ENCODE results near the gene CTBP2. TPM values are rescaled to one million over a fixed set of nuclear protein-coding genes. Genes with fewer than 3 reads are reported as not detected.

Gene CTBP2
- total RNA-seq, 1 experiment from 2014 or later, result 97.2 TPM

GRCh38 chr10:125086691-125087090 lies 73.7 kb downstream of the CTBP2 start:
- TF ChIP-seq CTCF (IDR thresholded peaks at IDR 0.05; ENCODE audit: insufficient read depth in 1 of 2, low read depth in 1 of 2, low read length in 1 of 2, severe bottlenecking in 1 of 2, unreplicated experiment in 1 of 2), result no peak
- CTCF ChIA-PET, result no interaction called here
- H3K27ac Mint-ChIP-seq (ENCODE audit: unreplicated experiment), result no peak overlapping the region

DNA sequence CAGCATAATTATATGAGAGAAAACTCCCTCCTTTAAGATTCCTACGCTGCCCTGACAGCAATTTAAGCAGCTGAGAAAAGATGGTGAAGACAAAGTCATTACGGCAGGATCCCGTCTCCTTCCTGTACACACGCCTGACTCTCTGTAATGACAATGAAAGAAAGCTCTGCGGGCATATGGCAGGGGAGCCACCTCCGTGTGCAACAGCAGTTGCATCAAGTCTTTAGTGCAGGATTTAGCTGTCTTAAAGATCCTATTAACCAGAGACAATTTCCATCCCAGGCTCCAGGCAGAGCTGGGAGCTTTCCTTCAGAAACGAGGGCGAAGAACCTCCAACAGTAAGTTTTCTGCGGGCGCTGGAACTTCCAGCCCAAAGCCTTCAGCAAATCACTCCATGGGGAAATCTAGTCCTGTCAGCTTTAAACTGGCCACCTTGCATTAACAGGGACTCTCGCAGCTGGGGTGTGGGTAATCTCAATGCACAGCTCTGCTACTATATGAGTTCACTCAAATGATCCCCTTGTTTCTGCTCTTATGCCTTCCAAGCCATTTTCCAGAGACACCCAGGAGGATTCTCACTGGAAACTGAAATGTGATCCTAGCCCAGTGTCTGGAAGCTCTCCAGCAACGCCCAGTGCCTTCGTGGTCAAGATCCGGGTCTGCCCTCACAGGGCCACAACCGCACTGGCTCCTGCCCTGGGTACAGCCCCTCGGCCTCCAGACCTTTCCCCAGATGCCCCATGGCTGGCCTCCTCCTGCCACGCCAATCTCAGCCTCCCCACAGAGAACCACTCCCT lies 74.9 kb downstream of the CTBP2 start:
- DNase-seq, result no peak
- H3K36me3 Mint-ChIP-seq (ENCODE audit: insufficient read depth, unreplicated experiment), result peaks cover 76% of the 10 kb centered on the region
- H3K27me3 ChIP-seq (replicated peaks; ENCODE audit: control insufficient read depth, insufficient read depth, low read length), result no peaks in the 10 kb centered on the region
- ChIA-PET POLR2A (no interaction called here), CTCF (no interaction called here)
- no peak overlapping the region for H3K4me3 Mint-ChIP-seq (ENCODE audit: unreplicated experiment)
- no peak overlapping the region for H3K4me3 ChIP-seq (ENCODE audit: low read depth, low read length)
- intact Hi-C loops (cut with micrococcal nuclease; ENCODE audit: unreplicated experiment), result no loop called here
- no peaks in the 10 kb centered on the region for H3K4me1 Mint-ChIP-seq (ENCODE audit: low read depth, unreplicated experiment)
- H3K36me3 ChIP-seq (ENCODE audit: control insufficient read depth, insufficient read depth, low read length), result no peaks in the 10 kb centered on the region; the same call in 1 of the 2 replicates
- H3K9me3 ChIP-seq, result no peaks in the 10 kb centered on the region
- no peaks in the 10 kb centered on the region for H3K27me3 Mint-ChIP-seq (ENCODE audit: insufficient read depth, unreplicated experiment)
- no peaks in the 10 kb centered on the region for H3K4me1 ChIP-seq
- BruUV-seq (replicated peaks), result no TSS peak
- no peaks in the 10 kb centered on the region for H3K9me3 Mint-ChIP-seq (ENCODE audit: unreplicated experiment)
- H3K27ac Mint-ChIP-seq (ENCODE audit: unreplicated experiment), result peak overlapping the region; percentile 20
- TF ChIP-seq CTCF (IDR thresholded peaks at IDR 0.05; ENCODE audit: insufficient read depth in 1 of 2, low read depth in 1 of 2, low read length in 1 of 2, severe bottlenecking in 1 of 2, unreplicated experiment in 1 of 2), result no peak

More at GRCh38 chr10:125086691-125087090, 73.7 kb downstream of the CTBP2 start:
- no TSS peak for BruUV-seq (replicated peaks)
- H3K36me3 ChIP-seq (ENCODE audit: control insufficient read depth, insufficient read depth, low read length), result no peaks in the 10 kb centered on the region; the same call in 1 of the 2 replicates
- DNase-seq, result no peak
- no peak overlapping the region for H3K4me3 ChIP-seq (ENCODE audit: low read depth, low read length)
- intact Hi-C loops (cut with micrococcal nuclease; ENCODE audit: unreplicated experiment), result no loop called here
- H3K4me3 Mint-ChIP-seq (ENCODE audit: unreplicated experiment), result no peak overlapping the region
- H3K27me3 Mint-ChIP-seq (ENCODE audit: insufficient read depth, unreplicated experiment), result no peaks in the 10 kb centered on the region
- no peaks in the 10 kb centered on the region for H3K27me3 ChIP-seq (replicated peaks; ENCODE audit: control insufficient read depth, insufficient read depth, low read length)
- no peaks in the 10 kb centered on the region for H3K4me1 ChIP-seq
- POLR2A ChIA-PET, result no interaction called here
- peaks cover 65% of the 10 kb centered on the region for H3K36me3 Mint-ChIP-seq (ENCODE audit: insufficient read depth, unreplicated experiment)
- H3K4me1 Mint-ChIP-seq (ENCODE audit: low read depth, unreplicated experiment), result no peaks in the 10 kb centered on the region
- no peaks in the 10 kb centered on the region for H3K9me3 ChIP-seq
- H3K9me3 Mint-ChIP-seq (ENCODE audit: unreplicated experiment), result no peaks in the 10 kb centered on the region

- ChIA-PET CTCF (no interaction called here), POLR2A (no interaction called here)
- Mint-ChIP-seq H3K27me3 (ENCODE audit: insufficient read depth, unreplicated experiment) (no peaks in the 10 kb centered on the region), H3K27ac (ENCODE audit: unreplicated experiment) (no peak overlapping the region), H3K9me3 (ENCODE audit: unreplicated experiment) (no peaks in the 10 kb centered on the region), H3K4me1 (ENCODE audit: low read depth, unreplicated experiment) (no peaks in the 10 kb centered on the region), H3K36me3 (ENCODE audit: insufficient read depth, unreplicated experiment) (peaks cover 79% of the 10 kb centered on the region), H3K4me3 (ENCODE audit: unreplicated experiment) (no peak overlapping the region)
- Histone ChIP-seq H3K4me1 (no peaks in the 10 kb centered on the region), H3K27me3 (replicated peaks; ENCODE audit: control insufficient read depth, insufficient read depth, low read length) (no peaks in the 10 kb centered on the region), H3K36me3 (ENCODE audit: control insufficient read depth, insufficient read depth, low read length) (no peaks in the 10 kb centered on the region; the same call in 1 of the 2 replicates), H3K9me3 (no peaks in the 10 kb centered on the region), H3K4me3 (ENCODE audit: low read depth, low read length) (no peak overlapping the region)
- TF ChIP-seq CTCF (IDR thresholded peaks at IDR 0.05; ENCODE audit: insufficient read depth in 1 of 2, low read depth in 1 of 2, low read length in 1 of 2, severe bottlenecking in 1 of 2, unreplicated experiment in 1 of 2), result no peak
- no TSS peak for BruUV-seq (replicated peaks)
- intact Hi-C loops (cut with micrococcal nuclease; ENCODE audit: unreplicated experiment), result no loop called here
- DNase-seq, result no peak
Observed at GRCh38 chr10:125084614-125085257, 75.6 kb downstream of the CTBP2 start.
